HepG2 (cell line): ENCODE data around the gene ZCCHC3. TPM values are rescaled to one million over a fixed set of nuclear protein-coding genes. Genes with fewer than 3 reads are reported as not detected.

Experiments
- CENPT ChIP-seq: sonication (generic); formaldehyde crosslinking; IDR thresholded peaks from 2 replicates; pipeline ENCODE4 v1.8.0; 2022; ENCODE audit warnings: low read depth, mild to moderate bottlenecking, moderate library complexity, missing genetic modification reagents
- CREM ChIP-seq, 2 experiments: sonication (generic) in 1 of 2; formaldehyde crosslinking in 1 of 2; IDR thresholded peaks; 2 replicates each; pipeline versions ENCODE4 v1.4.0 to v1.6.1; 2016 to 2020; ENCODE audit warnings: antibody characterized with exemption in 1 of 2, mild to moderate bottlenecking in 1 of 2, missing genetic modification reagents in 1 of 2
- KLF12 ChIP-seq: sonication (generic); formaldehyde crosslinking; IDR thresholded peaks from 2 replicates; pipeline ENCODE4 v1.4.0; 2020; ENCODE audit warnings: missing genetic modification reagents, borderline replicate concordance
- PAX8 ChIP-seq: sonication (generic); formaldehyde crosslinking; IDR thresholded peaks from 2 replicates; pipeline ENCODE4 v1.8.0; 2022; ENCODE audit warnings: mild to moderate bottlenecking, missing genetic modification reagents, borderline replicate concordance
- RARG ChIP-seq: sonication (generic); formaldehyde crosslinking; IDR thresholded peaks from 2 replicates; pipeline ENCODE4 v1.4.0; 2020; ENCODE audit warnings: low read depth, mild to moderate bottlenecking, missing genetic modification reagents
- RFX1 ChIP-seq: fragments of 450-650 bp; IDR thresholded peaks from 2 replicates; pipeline ENCODE4 v1.6.1; 2017
- SALL2 ChIP-seq: sonication (generic); formaldehyde crosslinking; IDR thresholded peaks from 2 replicates; pipeline ENCODE4 v1.8.1; 2023; ENCODE audit warnings: mild to moderate bottlenecking, missing genetic modification reagents, inconsistent platforms
- SRSF4 ChIP-seq: fragments of 200-400 bp; formaldehyde crosslinking; IDR thresholded peaks from one replicate; pipeline ENCODE4 v1.6.1; 2018; ENCODE audit warnings: mild to moderate bottlenecking, low read depth, low read length, moderate library complexity; ENCODE audit not compliant: poor library complexity, severe bottlenecking
- YEATS2 ChIP-seq: sonication (generic); formaldehyde crosslinking; IDR thresholded peaks from 2 replicates; pipeline ENCODE4 v1.4.0; 2020; ENCODE audit warnings: missing genetic modification reagents, borderline replicate concordance
- ZFP37 ChIP-seq: sonication (generic); formaldehyde crosslinking; IDR thresholded peaks from 2 replicates; pipeline ENCODE4 v1.4.0; 2020; ENCODE audit warnings: missing genetic modification reagents, borderline replicate concordance
- ZKSCAN5 ChIP-seq: sonication (generic); formaldehyde crosslinking; IDR thresholded peaks from 2 replicates; pipeline ENCODE4 v1.5.1; 2020; ENCODE audit warnings: mild to moderate bottlenecking, missing genetic modification reagents
- ZNF354B ChIP-seq: sonication (generic); formaldehyde crosslinking; IDR thresholded peaks from 2 replicates; pipeline ENCODE4 v1.8.0; 2022; ENCODE audit warnings: mild to moderate bottlenecking, missing genetic modification reagents
- ZNF383 ChIP-seq: sonication (generic); formaldehyde crosslinking; IDR thresholded peaks from 2 replicates; pipeline ENCODE4 v1.4.0; 2020; ENCODE audit warnings: missing genetic modification reagents, mild to moderate bottlenecking, borderline replicate concordance
- polyA plus RNA-seq, 8 experiments: library from polyadenylated mRNA; depleted of rRNA in 3 of 8; stranded (reverse) in 7 of 8; unstranded in 1 of 8; fragments of >200 nt; fragmentation: Illumina TruSeq in 4 of 8; extraction: Trizol in 4 of 8; gene quantifications; 2 replicates each; pipeline versions ENCODE4 v1.2.1 to v1.2.3, GENCODE V29; 2011 to 2016; ENCODE audit warnings: low read depth in 4 of 8, missing spikeins in 1 of 8, mixed read lengths in 1 of 8; ENCODE audit not compliant: insufficient read depth in 1 of 8
- total RNA-seq, 5 experiments: library from RNA; depleted of rRNA; stranded (reverse); fragments of >200 nt; fragmentation: Illumina TruSeq; extraction: Trizol; gene quantifications; 2 replicates each; pipeline ENCODE4 v1.2.3, GENCODE V29; 2016; ENCODE audit warnings: low read depth in 1 of 5
- TF ChIP-seq, protein P1 (sequence below): IDR thresholded peaks from 2 replicates; pipeline ENCODE4 v1.6.1; 2016; ENCODE audit warnings: missing biosample characterization, missing genetic modification reagents, low read depth
- TF ChIP-seq, protein P2 (sequence below): fragments of 450-650 bp; IDR thresholded peaks from 2 replicates; pipeline ENCODE4 v1.6.1; 2017; ENCODE audit warnings: mild to moderate bottlenecking
- TF ChIP-seq, protein P3 (sequence below): sonication (generic); formaldehyde crosslinking; IDR thresholded peaks from 2 replicates; pipeline ENCODE4 v1.4.0; 2020; ENCODE audit warnings: missing genetic modification reagents, borderline replicate concordance
- TF ChIP-seq, protein P4 (sequence below): sonication (generic); formaldehyde crosslinking; conservative IDR thresholded peaks from 2 replicates; pipeline ENCODE4 v1.5.0; 2020; ENCODE audit warnings: missing genetic modification reagents
- TF ChIP-seq, protein P5 (sequence below): sonication (generic); formaldehyde crosslinking; IDR thresholded peaks from 2 replicates; pipeline ENCODE4 v1.4.0; 2020; ENCODE audit warnings: low read depth, mild to moderate bottlenecking, missing genetic modification reagents

The ZCCHC3 gene
- total and polyA plus RNA-seq, 2 of the 13 experiments (the other 11 are each of a cell fraction or from before 2014, with no cell fraction given) = 46.6 to 63.0 TPM

DNA sequence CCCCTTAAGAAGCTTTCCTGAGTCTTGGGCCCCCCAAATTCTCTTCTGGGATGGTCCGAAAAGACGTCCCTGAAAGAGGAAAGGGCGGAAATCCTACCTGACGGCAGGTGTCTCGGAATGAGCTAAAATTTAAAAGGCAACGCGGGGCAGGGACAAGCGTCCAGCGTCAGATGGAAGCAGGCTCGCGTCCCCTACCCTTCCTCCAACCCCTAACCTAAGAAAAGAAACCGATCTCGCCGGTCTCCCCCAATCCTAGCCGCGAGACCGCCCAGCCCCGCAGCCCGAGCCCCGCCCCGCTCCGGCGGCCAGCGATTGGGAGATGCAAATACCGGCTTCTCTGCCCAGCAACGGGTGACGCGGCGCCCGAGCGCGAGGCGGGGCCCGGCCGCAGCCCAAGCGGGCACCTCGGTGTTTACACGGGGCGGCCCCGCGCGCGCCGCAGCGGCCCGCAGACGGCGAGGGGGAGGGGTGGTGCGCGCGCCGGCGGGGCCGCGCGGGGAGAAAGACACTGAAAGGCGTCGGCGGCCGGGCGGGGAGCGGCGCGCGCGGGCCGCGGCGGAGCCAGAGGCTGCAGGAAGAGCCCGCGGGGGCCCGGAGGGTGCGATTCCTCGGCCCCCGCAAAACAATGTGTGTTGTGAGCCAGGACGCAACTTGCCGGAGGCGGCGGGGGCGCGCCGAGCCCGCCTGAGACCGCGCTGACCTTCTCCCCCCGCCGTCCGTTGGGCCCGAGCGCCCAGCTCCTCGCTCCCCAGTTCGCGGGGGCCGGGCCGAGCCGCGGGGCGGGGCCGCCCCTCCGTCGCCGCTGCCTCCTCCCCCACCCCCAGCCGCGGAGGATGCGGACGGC lies 27.9 kb downstream of the ZCCHC3 start, which contains the start of gene SOX12 (continued):
- TF ChIP-seq ZFP37 (CRISPR knock-in tag) (no peak), SRSF4 (no peak), RFX1 (no peak), CREM (IDR thresholded peaks at IDR 0.05) (peak; percentile 55; the same call in 1 of the 2 replicates), CREM (CRISPR knock-in tag; IDR thresholded peaks at IDR 0.05) (peak; percentile 69; the same call in 1 of the 2 replicates), SALL2 (peak; percentile 52; the same call in 1 of the 2 replicates), CENPT (no peak), ZNF354B (CRISPR knock-in tag) (0 out of 2 replicates have a peak, but pooled peaks have one; percentile 60), PAX8 (CRISPR knock-in tag) (no peak), YEATS2 (CRISPR knock-in tag) (no peak), ZKSCAN5 (CRISPR knock-in tag) (no peak), RARG (no peak), KLF12 (CRISPR knock-in tag) (peak; percentile 74; the same call in 1 of the 2 replicates), ZNF383 (no peak)
- TF ChIP-seq, protein P1, sequence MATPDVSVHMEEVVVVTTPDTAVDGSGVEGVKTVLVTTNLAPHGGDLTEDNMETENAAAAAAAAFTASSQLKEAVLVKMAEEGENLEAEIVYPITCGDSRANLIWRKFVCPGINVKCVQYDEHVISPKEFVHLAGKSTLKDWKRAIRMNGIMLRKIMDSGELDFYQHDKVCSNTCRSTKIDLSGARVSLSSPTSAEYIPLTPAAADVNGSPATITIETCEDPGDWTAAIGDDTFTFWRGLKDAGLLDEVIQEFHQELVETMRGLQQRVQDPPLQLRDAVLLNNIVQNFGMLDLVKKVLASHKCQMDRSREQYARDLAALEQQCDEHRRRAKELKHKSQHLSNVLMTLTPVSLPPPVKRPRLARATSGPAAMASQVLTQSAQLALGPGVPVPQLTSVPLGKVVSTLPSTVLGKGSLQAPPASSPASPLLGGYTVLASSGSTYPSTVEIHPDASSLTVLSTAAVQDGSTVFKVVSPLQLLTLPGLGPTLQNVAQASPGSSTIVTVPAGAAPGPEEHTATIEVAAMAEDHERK = peak; percentile 48
- TF ChIP-seq, protein P2, sequence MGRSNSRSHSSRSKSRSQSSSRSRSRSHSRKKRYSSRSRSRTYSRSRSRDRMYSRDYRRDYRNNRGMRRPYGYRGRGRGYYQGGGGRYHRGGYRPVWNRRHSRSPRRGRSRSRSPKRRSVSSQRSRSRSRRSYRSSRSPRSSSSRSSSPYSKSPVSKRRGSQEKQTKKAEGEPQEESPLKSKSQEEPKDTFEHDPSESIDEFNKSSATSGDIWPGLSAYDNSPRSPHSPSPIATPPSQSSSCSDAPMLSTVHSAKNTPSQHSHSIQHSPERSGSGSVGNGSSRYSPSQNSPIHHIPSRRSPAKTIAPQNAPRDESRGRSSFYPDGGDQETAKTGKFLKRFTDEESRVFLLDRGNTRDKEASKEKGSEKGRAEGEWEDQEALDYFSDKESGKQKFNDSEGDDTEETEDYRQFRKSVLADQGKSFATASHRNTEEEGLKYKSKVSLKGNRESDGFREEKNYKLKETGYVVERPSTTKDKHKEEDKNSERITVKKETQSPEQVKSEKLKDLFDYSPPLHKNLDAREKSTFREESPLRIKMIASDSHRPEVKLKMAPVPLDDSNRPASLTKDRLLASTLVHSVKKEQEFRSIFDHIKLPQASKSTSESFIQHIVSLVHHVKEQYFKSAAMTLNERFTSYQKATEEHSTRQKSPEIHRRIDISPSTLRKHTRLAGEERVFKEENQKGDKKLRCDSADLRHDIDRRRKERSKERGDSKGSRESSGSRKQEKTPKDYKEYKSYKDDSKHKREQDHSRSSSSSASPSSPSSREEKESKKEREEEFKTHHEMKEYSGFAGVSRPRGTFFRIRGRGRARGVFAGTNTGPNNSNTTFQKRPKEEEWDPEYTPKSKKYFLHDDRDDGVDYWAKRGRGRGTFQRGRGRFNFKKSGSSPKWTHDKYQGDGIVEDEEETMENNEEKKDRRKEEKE = no peak
- TF ChIP-seq, protein P3, sequence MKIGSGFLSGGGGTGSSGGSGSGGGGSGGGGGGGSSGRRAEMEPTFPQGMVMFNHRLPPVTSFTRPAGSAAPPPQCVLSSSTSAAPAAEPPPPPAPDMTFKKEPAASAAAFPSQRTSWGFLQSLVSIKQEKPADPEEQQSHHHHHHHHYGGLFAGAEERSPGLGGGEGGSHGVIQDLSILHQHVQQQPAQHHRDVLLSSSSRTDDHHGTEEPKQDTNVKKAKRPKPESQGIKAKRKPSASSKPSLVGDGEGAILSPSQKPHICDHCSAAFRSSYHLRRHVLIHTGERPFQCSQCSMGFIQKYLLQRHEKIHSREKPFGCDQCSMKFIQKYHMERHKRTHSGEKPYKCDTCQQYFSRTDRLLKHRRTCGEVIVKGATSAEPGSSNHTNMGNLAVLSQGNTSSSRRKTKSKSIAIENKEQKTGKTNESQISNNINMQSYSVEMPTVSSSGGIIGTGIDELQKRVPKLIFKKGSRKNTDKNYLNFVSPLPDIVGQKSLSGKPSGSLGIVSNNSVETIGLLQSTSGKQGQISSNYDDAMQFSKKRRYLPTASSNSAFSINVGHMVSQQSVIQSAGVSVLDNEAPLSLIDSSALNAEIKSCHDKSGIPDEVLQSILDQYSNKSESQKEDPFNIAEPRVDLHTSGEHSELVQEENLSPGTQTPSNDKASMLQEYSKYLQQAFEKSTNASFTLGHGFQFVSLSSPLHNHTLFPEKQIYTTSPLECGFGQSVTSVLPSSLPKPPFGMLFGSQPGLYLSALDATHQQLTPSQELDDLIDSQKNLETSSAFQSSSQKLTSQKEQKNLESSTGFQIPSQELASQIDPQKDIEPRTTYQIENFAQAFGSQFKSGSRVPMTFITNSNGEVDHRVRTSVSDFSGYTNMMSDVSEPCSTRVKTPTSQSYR (CRISPR knock-in tag) = peak; percentile 92
- TF ChIP-seq, protein P4, sequence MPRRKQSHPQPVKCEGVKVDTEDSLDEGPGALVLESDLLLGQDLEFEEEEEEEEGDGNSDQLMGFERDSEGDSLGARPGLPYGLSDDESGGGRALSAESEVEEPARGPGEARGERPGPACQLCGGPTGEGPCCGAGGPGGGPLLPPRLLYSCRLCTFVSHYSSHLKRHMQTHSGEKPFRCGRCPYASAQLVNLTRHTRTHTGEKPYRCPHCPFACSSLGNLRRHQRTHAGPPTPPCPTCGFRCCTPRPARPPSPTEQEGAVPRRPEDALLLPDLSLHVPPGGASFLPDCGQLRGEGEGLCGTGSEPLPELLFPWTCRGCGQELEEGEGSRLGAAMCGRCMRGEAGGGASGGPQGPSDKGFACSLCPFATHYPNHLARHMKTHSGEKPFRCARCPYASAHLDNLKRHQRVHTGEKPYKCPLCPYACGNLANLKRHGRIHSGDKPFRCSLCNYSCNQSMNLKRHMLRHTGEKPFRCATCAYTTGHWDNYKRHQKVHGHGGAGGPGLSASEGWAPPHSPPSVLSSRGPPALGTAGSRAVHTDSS (CRISPR knock-in tag) = no peak
- TF ChIP-seq, protein P5, sequence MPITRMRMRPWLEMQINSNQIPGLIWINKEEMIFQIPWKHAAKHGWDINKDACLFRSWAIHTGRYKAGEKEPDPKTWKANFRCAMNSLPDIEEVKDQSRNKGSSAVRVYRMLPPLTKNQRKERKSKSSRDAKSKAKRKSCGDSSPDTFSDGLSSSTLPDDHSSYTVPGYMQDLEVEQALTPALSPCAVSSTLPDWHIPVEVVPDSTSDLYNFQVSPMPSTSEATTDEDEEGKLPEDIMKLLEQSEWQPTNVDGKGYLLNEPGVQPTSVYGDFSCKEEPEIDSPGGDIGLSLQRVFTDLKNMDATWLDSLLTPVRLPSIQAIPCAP (CRISPR knock-in tag) = no peak
